ENCODE data around the gene AKR1B15. TPM values are rescaled to one million over a fixed set of nuclear protein-coding genes. Genes with fewer than 3 reads are reported as not detected.

Gene AKR1B15
- total RNA-seq, 1 experiment from 2014 or later: 1.6 TPM

DNA sequence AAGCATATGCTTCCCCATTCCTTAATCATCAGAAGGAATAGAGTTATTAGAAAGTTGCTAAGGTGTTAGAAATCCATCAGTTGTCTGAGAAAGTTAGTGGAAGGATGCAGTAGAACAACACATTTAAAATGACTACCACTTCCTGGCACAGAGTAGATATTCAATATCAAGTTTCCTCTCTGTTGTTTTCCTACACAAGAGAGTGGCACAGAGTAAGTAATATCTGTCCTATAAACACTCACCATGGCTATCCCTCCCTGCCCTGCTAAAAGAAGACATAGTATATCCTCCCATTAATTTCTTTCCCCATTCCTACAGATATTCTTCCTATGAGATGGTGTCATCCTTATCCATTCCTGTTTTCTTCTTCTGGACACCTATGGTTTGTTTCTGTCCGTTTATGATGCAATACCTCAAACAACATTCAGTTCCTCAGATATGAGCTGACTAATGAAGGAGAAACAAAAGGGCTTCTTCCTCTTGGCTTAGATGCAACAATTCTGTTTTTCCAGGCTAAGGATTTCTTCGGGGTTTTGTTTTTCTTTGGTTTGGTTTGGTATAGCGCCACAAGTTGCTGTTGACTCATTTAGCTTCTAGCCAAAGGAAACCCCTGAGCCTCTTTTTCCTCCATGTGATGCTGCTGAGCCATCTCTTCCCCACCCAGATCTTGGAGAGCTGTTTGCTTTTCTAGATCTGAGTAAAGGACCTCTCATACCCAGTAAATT lies 64.9 kb downstream of the AKR1B15 start:
- DNase-seq (ENCODE audit: low read depth): peak; percentile 98

- no peak for DNase-seq (ENCODE audit: low read depth)
These were observed 67.7 kb downstream of the AKR1B15 start for GRCh38 chr7:134616611-134617010.

GRCh38 chr7:134618756-134619530 lies 70.0 kb downstream of the AKR1B15 start:
- DNase-seq (ENCODE audit: low read depth): peak; percentile 82

DNA sequence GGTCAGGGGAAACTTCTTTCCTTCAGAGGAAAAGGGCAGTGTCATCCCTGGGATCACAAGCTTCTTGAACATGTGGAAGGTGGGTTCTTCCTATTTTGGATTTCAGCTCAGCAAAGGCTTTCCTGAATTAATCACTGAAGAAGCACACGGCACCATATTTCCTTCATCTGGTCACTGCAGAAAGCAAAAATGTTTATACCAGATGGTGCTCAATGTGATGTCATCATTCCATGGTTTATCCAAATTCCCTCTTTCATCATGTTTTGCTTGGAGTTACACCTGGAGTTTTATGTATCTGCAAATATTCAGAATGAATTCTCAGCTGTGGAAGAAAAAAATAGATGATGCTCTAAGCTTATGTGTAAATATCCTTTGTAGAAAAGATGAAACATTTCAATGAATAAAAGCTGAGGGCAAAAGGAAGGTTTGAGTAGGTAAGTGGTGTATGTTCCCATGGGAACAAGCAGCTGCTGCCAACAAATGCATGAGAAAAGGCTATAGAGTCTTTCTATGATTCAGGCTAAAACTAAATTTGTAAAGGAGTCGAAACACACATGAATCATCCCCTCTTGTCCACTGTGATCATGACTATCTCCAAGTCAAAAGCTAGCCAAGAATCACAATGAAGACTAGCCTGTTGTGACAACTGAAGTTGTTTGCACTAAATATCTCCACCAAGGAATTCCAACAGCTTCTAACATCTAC lies 70.9 kb downstream of the AKR1B15 start:
- peak; percentile 97 for DNase-seq (ENCODE audit: low read depth)

DNA sequence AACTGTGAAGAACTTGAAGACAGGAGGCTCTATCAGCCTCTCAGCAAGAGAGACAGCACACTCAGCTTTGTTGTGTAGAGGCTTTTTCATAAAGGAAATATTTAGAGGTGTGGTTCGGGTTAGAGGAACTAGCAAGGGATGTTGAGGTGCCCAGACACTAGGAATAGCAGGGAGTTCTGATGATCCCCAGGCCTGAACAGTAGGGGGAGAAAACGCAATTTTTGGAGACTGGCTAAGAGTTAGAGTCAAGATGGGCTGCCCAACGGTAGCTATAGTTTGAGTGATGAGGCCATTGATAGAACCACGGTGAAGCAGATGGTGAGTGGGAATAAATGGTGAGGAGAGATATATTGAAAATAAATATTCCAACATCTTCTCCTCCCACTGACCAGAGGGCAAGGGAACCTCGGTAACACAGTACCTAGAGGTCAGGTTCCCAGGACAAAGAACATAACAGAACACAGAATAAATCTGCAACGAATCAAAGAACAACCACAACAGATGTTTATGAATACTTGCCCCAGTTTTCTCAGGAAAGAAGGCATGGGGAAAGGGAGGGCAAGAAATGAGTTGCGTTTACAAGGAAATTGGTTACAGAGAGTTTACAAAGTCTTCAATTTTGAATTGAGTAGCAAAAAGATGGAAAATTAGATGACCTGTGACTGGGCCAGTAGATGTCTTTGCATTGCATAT lies 73.5 kb downstream of the AKR1B15 start:
- DNase-seq (ENCODE audit: low read depth): no peak

GRCh38 chr7:134623193-134623592 lies 74.3 kb downstream of the AKR1B15 start:
- DNase-seq (ENCODE audit: low read depth): no peak

DNA sequence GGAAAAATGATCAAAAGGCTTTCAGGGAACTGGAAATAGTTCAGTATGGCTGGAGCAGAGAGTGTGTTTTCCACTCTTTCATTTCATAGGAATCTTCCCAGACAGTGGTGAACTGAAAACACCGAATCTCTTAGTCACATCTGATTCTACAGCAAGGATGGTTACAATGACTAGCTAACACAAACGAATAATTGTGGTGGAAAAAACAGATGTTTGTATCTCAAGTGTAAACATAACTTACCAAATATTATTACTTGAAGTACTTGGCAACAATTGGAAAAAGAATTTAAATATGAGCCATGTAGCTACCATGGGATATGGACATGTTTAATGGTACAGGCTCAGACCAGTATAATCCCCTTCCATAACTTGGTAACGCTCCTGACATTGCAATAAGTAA lies 76.6 kb downstream of the AKR1B15 start:
- peak; percentile 74 for DNase-seq (ENCODE audit: low read depth)

DNA sequence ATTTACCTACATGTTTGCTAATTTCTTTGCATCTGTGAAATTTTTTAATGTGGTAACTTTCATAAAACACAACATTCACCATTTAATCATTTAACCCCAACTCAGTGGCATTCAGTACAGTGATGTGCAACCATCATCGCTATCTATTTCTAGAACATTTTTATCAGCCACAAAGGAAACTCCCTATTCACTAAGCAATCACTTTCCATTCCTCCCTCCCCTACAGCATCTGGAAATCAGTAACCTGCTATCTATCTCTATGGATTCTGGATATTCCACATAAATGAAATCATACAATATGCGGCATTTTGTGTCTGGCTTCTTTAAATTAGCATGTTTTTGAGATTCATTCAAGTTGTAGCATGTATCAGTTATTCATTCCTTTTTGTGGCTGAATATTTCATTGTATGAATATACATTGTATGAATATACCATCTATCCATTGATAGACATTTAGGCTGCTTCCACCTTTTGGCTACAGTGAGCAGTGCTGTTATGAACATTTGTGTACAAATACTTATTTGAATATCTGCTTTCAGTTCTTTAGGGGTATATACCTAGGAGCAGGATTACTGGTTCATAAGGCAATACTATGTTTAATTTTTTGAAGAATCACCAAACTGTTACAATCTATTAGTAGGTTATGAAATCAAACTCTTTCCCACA lies 78.3 kb downstream of the AKR1B15 start:
- DNase-seq (ENCODE audit: low read depth): no peak

- no peak for DNase-seq (ENCODE audit: low read depth)
These were observed 78.9 kb downstream of the AKR1B15 start for GRCh38 chr7:134627775-134628153.

DNA sequence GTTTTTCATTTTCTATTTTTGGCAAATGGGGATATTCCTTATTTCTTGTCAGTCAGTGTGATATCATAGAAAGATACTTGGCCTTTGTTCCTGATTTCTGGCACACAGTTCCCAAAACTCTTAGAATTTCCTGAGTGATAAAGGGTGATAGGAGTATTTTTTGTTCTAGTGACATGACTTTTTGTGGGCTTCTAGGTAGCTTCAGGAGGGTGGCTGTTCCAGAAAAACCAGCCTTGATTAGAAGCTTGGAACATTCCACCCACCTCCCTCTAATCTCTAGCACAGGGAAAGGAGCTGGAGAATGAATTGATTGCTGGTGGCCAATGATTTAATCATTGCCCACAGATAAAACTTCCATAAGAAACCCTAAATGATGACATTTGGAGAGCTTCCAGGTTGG lies 80.5 kb downstream of the AKR1B15 start:
- no peak for DNase-seq (ENCODE audit: low read depth)

Other genes starting within 250 kb of the AKR1B15 start
- 20.5 and 24.0 TPM in 2 replicates for gene SLC35B4, start 232.2 kb upstream of the AKR1B15 start, total RNA-seq (2014; rRNA removed; shearing (Covaris generic))
- gene AKR1B1, start 90.0 kb upstream of the AKR1B15 start, total RNA-seq (2014; rRNA removed; shearing (Covaris generic)): 376 and 388 TPM in 2 replicates
- 11.6 and 12.6 TPM in 2 replicates for gene AKR1B10, start 21.5 kb upstream of the AKR1B15 start, total RNA-seq (2014; rRNA removed; shearing (Covaris generic))
- 36.4 and 39.6 TPM in 2 replicates for gene BPGM, start 97.7 kb downstream of the AKR1B15 start, total RNA-seq (2014; rRNA removed; shearing (Covaris generic))
- gene CALD1, start 230.5 kb downstream of the AKR1B15 start, total RNA-seq (2014; rRNA removed; shearing (Covaris generic)): 243 and 296 TPM in 2 replicates